ENCODE measurements around the gene TCF23.
"Not testable (repeated sequence)": the region's sequence is repeated elsewhere in the genome, so short reads cannot be mapped to it uniquely, and the experiment has no call there.

TCF23 gene

GRCh38 chr2:27186613-27187345 lies 38.0 kb downstream of the TCF23 start:
- in situ Hi-C loops (cut with HindIII; ENCODE audit: low sequenced_read_pairs): no loop called here
- no peak for DNase-seq (ENCODE audit: low read depth)
- TF ChIP-seq, protein P1, sequence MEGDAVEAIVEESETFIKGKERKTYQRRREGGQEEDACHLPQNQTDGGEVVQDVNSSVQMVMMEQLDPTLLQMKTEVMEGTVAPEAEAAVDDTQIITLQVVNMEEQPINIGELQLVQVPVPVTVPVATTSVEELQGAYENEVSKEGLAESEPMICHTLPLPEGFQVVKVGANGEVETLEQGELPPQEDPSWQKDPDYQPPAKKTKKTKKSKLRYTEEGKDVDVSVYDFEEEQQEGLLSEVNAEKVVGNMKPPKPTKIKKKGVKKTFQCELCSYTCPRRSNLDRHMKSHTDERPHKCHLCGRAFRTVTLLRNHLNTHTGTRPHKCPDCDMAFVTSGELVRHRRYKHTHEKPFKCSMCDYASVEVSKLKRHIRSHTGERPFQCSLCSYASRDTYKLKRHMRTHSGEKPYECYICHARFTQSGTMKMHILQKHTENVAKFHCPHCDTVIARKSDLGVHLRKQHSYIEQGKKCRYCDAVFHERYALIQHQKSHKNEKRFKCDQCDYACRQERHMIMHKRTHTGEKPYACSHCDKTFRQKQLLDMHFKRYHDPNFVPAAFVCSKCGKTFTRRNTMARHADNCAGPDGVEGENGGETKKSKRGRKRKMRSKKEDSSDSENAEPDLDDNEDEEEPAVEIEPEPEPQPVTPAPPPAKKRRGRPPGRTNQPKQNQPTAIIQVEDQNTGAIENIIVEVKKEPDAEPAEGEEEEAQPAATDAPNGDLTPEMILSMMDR (IDR thresholded peaks at IDR 0.05; ENCODE audit: low read depth, low read length, missing control alignments): no peak
- H3K4me3 ChIP-seq (ENCODE audit: low read depth, low read length): no peak overlapping the region

GRCh38 chr2:27189989-27190388 lies 41.2 kb downstream of the TCF23 start:
- in situ Hi-C loops (cut with HindIII; ENCODE audit: low sequenced_read_pairs): loop anchor here (10.0 kb wide), 1 partner anchor 75 kb away; the partner anchor contains the start of gene CGREF1
- H3K4me3 ChIP-seq (ENCODE audit: low read depth, low read length): no peak overlapping the region
- TF ChIP-seq, protein P1 (IDR thresholded peaks at IDR 0.05; ENCODE audit: low read depth, low read length, missing control alignments): no peak
- no peak for DNase-seq (ENCODE audit: low read depth)

DNA sequence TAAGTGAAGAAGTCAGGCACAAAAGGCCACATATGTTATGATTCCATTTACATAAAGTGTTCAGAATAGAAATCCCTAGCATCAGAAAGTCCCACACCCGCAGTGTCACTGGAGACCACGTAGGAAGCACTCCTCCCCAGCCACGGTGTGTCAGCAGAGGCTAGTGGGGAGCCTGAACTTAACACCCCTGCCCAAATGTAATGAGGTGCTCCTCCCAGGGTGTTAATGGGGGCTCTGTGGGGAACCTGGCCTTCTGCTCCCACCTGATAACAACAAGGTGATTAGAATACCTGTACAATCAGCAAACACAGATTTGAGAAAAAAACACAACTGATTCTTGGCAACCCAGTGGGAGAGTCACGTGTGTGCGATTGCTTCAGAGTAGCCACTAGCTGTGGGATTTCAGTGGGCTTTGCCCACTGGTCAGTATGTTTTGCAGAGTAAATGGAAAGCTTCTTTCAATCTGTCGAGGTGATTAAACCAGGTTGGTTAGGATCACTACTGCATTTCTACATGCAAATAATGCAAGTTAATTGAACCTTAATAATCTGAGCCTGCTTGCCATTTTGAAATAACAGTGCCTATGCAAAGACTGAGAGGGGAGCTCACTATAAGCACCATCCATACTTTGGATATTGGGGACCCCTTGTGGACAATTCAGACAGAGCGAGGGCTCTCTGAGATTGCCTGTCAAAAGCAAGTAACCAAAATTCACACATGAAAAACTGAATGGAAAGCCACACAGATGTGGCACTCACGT lies 42.4 kb downstream of the TCF23 start:
- peak; percentile 50 for DNase-seq (ENCODE audit: low read depth)
- in situ Hi-C loops (cut with HindIII; ENCODE audit: low sequenced_read_pairs): loop anchor here (10.0 kb wide), 1 partner anchor 76 kb away; the partner anchor contains the start of gene CGREF1
- no peak overlapping the region for H3K4me3 ChIP-seq (ENCODE audit: low read depth, low read length)
- TF ChIP-seq, protein P1 (IDR thresholded peaks at IDR 0.05; ENCODE audit: low read depth, low read length, missing control alignments): peak; percentile 73

- H3K4me3 ChIP-seq (ENCODE audit: low read depth, low read length): no peak overlapping the region
- TF ChIP-seq, protein P1 (IDR thresholded peaks at IDR 0.05; ENCODE audit: low read depth, low read length, missing control alignments): no peak
- in situ Hi-C loops (cut with HindIII; ENCODE audit: low sequenced_read_pairs): loop anchor here (10.0 kb wide), 1 partner anchor 80 kb away; the partner anchor contains the start of gene CGREF1
- DNase-seq (ENCODE audit: low read depth): no peak
These were observed 45.9 kb downstream of the TCF23 start for GRCh38 chr2:27194538-27195354.

- not testable (repeated sequence) for H3K4me3 ChIP-seq (ENCODE audit: low read depth, low read length); DNase-seq (ENCODE audit: low read depth)
- in situ Hi-C loops (cut with HindIII; ENCODE audit: low sequenced_read_pairs): loop anchor here (10.0 kb wide), 1 partner anchor 81 kb away; the partner anchor contains the start of gene CGREF1
These were observed 47.0 kb downstream of the TCF23 start for GRCh38 chr2:27195799-27196198.

DNA sequence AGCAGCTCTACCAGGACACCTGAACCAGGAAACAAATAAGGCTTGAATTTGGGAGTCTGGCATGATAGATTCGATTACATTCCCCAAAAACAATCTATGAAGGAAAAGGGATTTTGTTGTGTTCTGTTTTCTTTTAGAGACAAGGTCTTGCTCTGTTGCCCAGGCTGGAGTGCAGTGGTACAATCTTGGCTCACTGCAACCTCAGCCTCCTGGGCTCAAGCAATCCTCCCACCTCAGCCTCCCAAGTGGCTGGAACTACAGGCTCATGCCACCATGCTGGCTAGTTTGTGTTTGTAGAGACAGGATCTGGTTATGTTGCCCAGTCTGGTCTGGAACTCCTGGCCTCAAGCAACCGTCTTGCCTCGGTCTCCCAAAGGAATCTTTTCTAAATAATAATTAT lies 49.3 kb downstream of the TCF23 start:
- in situ Hi-C loops (cut with HindIII; ENCODE audit: low sequenced_read_pairs): loop anchor here (10.0 kb wide), 1 partner anchor 83 kb away; the partner anchor contains the start of gene CGREF1
- not testable (repeated sequence) for DNase-seq (ENCODE audit: low read depth); H3K4me3 ChIP-seq (ENCODE audit: low read depth, low read length)

DNA sequence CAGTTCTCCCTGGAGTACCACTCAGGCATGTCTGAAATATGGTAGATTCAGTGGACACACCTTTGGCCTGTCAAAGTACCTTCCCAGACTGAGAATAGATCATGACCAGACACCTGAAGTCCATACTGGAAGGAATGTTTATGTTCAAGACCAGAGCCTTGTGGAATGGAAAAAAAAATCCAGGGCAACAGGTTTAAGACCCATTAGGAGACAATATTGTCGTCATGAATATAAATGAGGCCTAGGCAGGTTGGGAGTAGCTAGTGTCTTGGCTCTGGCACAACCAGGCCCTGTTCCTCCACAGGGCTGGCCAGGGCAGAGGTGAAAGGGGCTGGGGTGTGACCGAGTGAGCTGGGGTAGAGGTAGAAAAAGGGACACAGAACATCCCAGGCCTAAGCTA lies 49.8 kb downstream of the TCF23 start:
- TF ChIP-seq, protein P1 (IDR thresholded peaks at IDR 0.05; ENCODE audit: low read depth, low read length, missing control alignments): no peak
- in situ Hi-C loops (cut with HindIII; ENCODE audit: low sequenced_read_pairs): loop anchor here (10.0 kb wide), 1 partner anchor 84 kb away; the partner anchor contains the start of gene CGREF1
- no peak overlapping the region for H3K4me3 ChIP-seq (ENCODE audit: low read depth, low read length)
- no peak for DNase-seq (ENCODE audit: low read depth)
